Mesenteric fat pad (tissue), 1 donor: ENCODE results near the gene PTGR1. TPM values are rescaled to one million over a fixed set of nuclear protein-coding genes. Genes with fewer than 3 reads are reported as not detected.

ENCODE experiments used
- DNase-seq: peaks from one replicate; pipeline ENCODE4 v3.0.0-alpha.2; 2020; ENCODE audit warnings: low spot score
- total RNA-seq: library from RNA; stranded (reverse); fragmentation: NEBNext Ultra II Directional; extraction: Animal tissue kit (Norgen Biotek cat#: 25700); gene quantifications from one replicate; pipeline ENCODE4 v1.2.1, GENCODE V29; 2021
- donor health status: DM: yes; HTN: yes; CAD: no.

The PTGR1 gene
- total RNA-seq, 1 donor from 2014 or later = 53.0 TPM

GRCh38 chr9:111548623-111549022 is 50.8 kb downstream of the PTGR1 start:
- DNase-seq = no peak

GRCh38 chr9:111542497-111543254 is 56.8 kb downstream of the PTGR1 start:
- DNase-seq = no peak

- DNase-seq = no peak
Observed at GRCh38 chr9:111533099-111533790, 66.2 kb downstream of the PTGR1 start.

DNA sequence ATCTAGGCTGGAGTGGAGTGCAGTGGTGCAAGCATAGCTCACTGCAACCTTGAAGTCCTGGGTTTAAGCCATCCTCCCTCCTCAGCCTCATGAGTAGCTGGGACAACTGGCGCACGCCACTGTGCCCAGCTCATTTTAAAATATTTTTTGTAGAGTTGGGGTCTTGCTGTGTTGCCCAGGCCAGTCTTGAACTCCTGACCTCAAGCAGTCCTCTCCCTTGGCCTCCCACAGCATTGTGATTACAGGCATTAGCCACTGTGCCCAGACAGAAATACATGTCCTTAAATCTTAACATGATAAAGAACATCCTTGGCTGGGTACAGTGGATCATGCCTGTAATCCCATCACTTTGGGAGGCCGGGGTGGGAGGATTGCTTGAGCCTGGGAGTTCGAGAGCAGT is 67.7 kb downstream of the PTGR1 start:
- DNase-seq = no peak

- no peak for DNase-seq
Observed at GRCh38 chr9:111529787-111530186, 69.7 kb downstream of the PTGR1 start.

DNA sequence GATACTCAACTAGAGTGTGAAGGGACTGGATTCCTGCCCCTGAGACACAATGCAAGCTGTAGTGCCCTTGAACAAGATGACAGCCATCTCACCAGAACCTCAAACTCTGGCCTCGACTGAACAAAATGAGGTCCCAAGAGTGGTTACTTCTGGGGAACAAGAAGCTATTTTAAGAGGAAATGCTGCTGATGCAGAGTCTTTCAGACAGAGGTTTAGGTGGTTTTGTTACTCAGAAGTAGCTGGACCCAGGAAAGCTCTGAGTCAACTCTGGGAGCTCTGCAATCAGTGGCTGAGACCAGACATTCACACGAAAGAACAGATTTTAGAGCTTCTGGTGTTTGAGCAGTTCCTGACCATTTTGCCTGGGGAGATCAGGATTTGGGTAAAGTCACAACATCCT is 72.1 kb downstream of the PTGR1 start:
- DNase-seq = no peak

DNA sequence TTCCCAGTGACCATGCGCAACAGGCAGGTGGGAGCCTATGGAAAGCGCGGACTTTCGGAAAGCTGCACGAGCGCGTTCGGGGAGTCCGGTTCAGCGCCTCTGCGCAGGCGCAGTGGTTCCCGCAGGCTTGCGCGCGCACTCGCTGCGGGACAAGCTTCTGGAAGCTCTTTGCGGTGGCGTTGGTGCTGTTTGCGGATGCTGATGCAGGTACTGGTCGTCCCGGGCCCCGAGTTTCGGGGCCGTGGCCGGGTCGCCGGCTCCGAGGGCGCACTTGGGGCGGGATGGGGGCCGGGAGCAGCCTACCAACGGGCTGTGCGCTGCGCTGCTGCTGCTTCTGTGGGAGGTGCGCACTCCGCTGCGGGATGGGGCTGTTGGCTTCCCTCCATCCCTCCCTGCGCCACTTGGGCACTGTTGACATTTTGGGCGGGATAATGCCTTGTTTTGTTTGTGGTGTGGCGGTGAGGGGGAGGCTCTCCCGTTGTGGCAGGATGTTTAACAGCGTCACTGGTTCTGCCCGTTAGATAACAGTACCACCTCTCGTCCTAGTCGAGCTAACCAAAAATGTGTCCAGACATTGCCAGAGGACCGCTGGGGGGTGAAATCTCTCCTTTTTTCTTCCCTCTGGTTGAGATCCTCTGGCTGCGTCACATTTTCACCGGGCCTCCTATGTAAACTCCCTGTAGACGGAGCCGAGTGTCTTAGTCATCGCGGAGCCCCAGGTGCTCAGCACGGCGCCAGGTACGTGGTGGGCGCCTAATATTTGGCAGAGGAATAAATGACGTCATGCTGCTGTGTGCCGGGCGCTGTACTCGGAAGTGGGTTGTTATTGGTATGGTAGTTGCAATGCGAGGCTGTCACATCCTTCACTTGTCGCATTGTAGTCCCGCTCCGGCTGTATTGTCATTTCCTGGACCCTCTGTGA is 74.1 kb downstream of the PTGR1 start, which contains the start of gene ZNF483:
TSS of gene ZNF483 (plus strand) at position 124 of the 922 bp plus-strand sequence. CDS start 2,217 bp downstream, outside the sequence.
- peak; percentile 91 for DNase-seq

GRCh38 chr9:111524731-111525055 is 74.8 kb downstream of the PTGR1 start:
- DNase-seq = no peak

- no peak for DNase-seq
Observed at GRCh38 chr9:111516061-111516465, 83.4 kb downstream of the PTGR1 start.

- DNase-seq = no peak
Observed at GRCh38 chr9:111514967-111515366, 84.5 kb downstream of the PTGR1 start.

Other genes starting within 250 kb of the PTGR1 start
- 120 TPM for gene ECPAS, start 115.3 kb downstream of the PTGR1 start, total RNA-seq
- 2.2 TPM for gene ZNF483, start 74.5 kb downstream of the PTGR1 start, total RNA-seq
- 7.5 TPM for gene DNAJC25, start 31.7 kb upstream of the PTGR1 start, total RNA-seq
- gene GNG10, start 62.0 kb upstream of the PTGR1 start, total RNA-seq = 59.8 TPM
- not detected for gene SHOC1, start 195.3 kb upstream of the PTGR1 start, total RNA-seq